Germinal center (tissue), 1 donor: ENCODE results near the gene CD59.
"Not testable (repeated sequence)": the region's sequence is repeated elsewhere in the genome, so short reads cannot be mapped to it uniquely, and the experiment has no call there.

Experiments
- DNase-seq: peaks from one replicate; pipeline ENCODE4 v3.0.0; 2012; ENCODE audit warnings: mixed read lengths, low spot score

The CD59 gene

DNA sequence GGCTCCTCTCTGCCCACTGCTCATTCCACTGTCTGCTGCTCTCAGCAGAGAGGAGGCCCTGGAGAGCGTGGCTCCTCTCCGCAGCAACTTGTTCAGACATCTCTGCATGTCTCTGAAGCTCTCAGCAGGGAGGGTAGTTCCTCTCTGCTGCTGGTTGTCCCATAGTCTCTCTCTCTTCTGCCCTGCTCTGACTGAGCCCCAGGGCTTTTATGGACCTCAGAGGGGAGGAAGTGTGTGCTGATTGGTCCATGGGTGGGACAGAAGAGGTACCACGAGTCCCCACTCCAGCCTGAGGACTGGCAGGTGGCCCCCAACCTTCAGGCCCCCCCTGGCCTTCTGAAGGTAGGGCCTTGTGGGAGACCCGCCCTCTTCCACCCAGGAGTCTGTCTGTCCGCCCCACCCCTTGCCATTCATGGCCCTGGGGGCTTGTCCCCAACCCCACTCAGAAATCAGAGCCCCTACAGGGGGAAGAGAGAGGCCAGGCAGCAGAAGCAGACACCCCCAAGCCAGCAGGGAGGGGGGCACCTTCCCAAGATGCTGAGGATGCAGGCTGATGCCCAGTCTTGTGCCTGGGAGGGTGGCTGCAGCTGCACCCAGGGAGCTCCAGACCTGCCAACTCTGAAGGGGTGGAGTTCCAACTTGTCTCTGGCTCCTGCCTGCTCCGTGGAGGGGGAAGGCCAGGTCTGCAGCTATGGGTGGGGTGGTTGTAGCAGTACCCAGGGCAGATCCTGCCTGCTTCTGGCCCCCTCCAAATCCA is 70.7 kb downstream of the CD59 start:
- DNase-seq = no peak

GRCh38 chr11:33664827-33665226 is 71.4 kb downstream of the CD59 start:
- DNase-seq = no peak

DNA sequence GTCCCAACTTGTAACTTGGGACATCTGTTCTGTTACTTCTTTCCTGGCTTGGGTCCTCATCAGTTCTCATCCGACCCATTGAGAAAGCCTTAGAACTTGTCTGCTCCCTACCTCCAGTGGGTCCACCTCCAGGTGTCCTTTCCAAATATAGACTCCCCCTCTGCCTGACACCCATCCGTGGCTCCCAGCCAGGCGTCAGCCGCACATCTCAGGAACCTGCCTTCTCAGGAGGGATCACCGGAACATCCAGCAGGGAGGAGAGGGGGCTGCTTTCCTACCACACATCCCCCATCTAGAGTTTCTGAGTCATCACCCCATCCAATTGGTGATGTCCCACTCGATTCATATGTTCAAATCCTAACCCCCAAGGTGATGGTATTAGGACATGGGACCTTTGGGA is 72.1 kb downstream of the CD59 start:
- DNase-seq = no peak

DNA sequence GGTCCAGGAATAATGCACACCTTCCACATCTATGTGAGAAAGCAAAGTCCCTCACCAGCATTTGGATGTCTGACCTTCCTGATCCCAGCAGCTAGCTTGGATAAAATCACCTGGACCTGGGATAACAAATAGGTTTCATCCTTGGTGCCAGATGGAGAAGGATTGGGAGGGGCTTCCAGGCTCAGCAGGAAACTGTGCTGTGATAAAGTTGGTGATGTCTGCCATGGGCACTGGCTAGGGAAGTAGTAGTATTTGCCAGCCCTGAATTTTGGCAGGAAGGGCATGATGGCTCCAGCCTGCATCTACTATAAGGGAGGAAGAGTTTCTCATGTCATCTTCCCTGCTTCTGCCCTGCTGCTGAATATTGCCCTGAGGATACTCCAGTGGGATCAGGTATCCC is 73.1 kb downstream of the CD59 start:
- DNase-seq = no peak

DNA sequence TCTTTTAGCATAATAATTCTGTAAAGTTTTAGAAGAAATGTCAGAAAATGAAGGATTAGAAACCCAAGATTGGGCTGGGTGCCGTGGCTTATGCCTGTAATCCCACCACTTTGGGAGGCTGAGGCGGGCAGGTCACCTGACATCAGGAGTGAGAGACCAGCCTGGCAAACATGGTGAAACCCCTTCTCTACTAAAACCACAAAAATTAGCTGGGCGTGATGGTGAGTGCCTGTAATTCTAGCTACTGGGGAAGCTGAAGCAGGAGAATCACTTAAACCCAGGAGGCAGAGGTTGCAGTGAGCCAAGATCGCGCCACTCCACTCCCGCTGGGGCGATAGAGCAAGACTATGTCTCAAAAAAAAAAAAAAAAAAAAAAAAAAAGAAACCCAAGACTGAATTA is 74.7 kb downstream of the CD59 start:
- DNase-seq = not testable (repeated sequence)

GRCh38 chr11:33660962-33661361 is 75.3 kb downstream of the CD59 start:
- no peak for DNase-seq

- DNase-seq = no peak
Observed at GRCh38 chr11:33659370-33660139, 76.7 kb downstream of the CD59 start.

GRCh38 chr11:33658195-33658900 is 77.9 kb downstream of the CD59 start:
- DNase-seq = no peak

- DNase-seq = no peak
Observed at GRCh38 chr11:33657757-33658156, 78.5 kb downstream of the CD59 start.

DNA sequence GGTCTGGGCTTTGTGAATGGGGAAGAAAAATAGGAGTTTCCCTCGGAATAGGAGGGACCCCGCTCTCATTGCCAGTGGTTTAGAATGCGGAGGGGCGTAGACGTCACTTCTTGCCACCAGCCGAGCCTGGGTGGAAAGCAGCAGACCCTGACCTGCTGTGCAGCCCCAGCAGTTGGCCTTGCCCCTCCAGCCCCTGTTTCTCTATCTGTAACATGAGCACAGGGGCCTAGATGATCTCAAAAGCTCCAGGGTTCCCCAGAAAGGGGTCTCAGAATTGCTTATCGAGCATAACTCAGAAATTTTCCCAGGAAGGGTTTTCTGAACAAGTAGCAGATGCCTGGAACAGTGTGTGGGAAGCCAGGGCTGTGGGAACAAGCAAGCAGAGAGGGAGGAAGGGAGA is 79.5 kb downstream of the CD59 start:
- no peak for DNase-seq

DNA sequence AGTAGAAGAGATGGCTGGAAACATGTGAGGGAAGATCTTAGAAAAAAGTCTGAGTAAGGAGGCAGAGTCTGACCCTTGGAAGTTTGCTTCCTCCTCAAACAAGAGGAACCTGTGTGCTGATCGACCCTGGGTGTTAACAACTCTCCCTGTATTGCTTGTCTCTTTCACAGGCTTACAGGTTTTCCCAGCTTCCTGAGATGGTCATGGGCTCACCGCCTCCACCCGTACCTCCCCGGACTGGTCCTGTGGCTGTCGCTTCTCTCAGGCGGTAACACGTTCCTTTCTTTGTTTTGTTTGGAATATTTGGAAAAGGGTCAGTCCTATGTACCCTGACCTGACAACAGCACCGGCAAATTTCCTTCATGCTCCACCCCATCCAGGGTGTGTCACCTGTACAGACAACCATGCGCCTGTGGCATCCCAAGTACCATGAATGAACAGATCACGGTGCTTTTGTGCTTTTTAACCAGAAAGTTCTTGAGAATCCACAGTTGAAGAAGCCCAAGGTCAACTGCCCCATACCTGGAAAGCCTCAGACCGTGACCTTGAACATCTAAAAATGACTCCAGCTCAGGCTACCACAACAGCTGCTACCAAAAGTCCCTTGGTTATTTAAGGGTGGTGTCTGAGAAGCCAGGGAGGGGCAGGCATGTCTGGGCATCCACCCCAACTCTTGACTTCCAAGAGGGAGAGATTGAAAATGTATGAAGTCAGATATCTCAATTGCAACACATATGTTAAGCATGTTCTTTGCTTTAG is 80.2 kb downstream of the CD59 start:
- DNase-seq = no peak

DNA sequence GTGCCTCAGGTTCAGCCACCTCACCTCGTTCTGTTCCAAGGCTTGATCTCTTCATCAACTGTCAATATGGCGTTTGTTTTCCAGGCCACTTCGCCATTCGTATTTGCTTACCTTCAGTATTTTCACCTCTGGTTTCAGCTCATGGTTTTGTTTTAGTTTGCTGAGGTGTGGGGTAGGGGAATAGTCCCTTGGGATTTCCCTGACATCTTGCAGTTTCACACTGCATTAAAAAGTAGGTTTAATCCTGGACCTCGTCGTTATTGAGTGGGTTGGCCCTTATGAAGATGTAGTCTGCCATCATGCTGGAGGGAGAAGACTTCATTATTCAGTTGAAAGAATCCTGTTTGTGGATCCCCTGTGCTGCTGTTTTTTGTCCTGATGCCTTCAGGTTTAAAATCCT is 81.6 kb downstream of the CD59 start:
- no peak for DNase-seq
